HG03558 (cell line): ENCODE measurements around the gene CXorf38.
A peak's percentile ranks its signal among the peaks of the same experiment; 100 is the strongest.
"Not testable (repeated sequence)": the region's sequence is repeated elsewhere in the genome, so short reads cannot be mapped to it uniquely, and the experiment has no call there.

Experiments used
- ATAC-seq: cut with Tn5 transposase; IDR thresholded peaks from one replicate; pipeline ENCODE4 v1.9.1; 2021; ENCODE audit warnings: moderate number of reproducible peaks; ENCODE audit not compliant: unreplicated experiment; ENCODE audit errors: extremely low read depth

Gene CXorf38

GRCh38 chrX:40632199-40632598 lies 15.2 kb downstream of the CXorf38 start:
- no peak for ATAC-seq

DNA sequence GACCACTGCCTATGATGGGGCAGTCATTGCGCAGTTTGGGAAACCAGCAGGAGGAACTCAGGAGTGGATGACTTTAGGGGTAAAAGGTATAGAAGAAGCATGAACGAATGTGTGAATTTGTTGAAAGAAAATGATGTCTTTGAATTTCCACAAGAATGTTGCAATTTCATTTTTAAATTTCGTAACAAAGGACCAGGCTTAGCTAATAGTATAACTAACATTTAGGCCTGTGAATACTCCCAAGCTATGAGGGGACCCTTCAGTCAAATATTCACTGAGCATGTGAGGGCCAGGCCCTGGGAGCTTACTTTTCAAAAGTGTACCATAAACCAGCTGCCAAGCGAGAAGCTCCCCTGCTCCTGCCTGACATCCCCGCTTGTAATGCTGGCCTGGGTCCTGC lies 18.9 kb downstream of the CXorf38 start:
- no peak for ATAC-seq

DNA sequence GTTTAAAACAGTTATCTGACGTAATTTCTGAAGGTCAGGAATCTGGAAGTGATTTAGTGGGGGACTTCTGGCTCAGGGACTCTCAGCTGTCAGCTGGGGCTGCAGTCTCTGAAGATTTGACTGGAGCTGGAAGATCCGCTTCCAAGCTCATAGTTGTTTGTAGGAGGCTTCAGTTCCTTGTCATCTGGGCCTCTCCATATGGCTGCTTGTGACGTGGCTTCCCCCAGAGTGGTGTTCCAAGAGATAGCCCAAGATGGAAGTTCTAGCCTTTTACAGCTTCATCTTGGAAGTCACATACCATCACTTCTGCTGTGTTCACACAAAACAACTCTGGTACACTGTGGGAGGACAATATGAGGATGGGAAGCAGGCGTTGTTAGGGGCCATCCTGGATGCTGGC lies 22.1 kb downstream of the CXorf38 start:
- no peak for ATAC-seq

DNA sequence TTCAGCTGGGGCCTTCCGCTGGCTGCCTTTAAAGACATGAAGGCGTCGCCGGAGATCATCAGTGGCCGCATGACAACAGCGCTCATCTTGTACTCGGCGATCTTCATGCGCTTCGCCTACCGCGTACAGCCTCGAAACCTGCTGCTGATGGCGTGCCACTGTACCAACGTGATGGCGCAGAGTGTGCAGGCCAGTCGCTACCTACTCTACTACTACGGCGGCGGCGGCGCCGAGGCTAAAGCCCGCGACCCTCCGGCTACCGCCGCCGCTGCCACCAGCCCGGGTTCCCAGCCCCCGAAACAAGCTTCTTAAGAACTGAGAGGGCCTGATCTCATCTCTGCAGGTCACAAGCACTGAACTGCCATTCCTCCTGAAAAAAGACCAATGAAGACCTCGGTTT lies 23.7 kb downstream of the CXorf38 start:
- ATAC-seq = no peak

- ATAC-seq = no peak
Observed at GRCh38 chrX:40623139-40623536, 24.2 kb downstream of the CXorf38 start, which contains the start of gene MPC1L. TSS of gene MPC1L (plus strand) at chrX:40623428. CDS start at chrX:40623566, 138 bp downstream.

DNA sequence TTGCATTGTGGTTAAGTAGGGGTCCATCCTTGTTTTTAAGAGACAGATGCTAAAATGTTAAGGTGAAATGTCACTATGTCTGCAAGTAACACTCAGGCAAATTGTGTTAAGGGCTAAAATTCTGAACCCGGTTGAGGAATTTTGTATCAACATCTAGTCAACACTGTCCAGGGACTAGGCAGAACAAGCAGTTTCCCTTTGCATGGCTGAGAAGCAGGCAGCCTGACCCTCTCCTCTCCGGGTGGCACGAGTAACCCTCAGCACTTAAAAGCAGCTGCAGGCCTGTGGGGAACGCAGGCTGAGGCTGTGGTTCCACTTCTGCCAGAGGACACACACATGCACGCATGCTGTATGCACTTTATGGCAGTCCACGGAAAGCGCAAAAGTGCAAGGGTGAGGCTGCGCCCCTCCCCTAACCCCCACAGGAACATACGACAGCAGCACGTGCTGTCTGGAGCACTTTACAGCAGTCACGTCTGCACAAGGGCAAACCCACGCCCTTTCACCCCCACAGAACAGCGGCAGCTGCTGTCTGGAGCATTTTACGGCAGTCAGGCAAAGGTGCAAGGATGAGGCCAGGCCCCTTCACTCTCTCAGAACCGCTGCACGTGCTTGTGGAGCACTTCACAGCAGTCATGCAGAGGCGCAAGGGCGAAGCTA lies 24.8 kb downstream of the CXorf38 start:
- no peak for ATAC-seq

DNA sequence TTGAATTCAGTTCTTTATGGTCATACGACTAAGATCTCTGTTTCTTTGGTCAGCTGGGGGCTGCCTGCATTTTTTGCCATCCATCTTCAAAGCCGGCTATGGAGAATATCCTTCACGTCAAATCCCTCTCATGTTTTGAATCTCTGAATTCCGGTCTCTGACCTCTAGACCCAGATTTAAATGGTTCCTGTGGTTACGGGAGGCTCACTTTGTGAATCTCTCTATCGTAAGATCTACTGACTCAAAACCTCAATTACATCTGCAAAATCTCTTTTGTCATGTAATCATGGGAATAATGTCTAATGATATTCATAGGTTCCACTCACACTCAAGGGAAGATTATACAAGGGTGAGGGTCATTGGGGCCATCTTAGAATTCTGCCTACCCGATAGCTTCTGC lies 29.8 kb downstream of the CXorf38 start:
- ATAC-seq = no peak

- no peak for ATAC-seq
Observed at GRCh38 chrX:40615976-40616375, 31.4 kb downstream of the CXorf38 start.

DNA sequence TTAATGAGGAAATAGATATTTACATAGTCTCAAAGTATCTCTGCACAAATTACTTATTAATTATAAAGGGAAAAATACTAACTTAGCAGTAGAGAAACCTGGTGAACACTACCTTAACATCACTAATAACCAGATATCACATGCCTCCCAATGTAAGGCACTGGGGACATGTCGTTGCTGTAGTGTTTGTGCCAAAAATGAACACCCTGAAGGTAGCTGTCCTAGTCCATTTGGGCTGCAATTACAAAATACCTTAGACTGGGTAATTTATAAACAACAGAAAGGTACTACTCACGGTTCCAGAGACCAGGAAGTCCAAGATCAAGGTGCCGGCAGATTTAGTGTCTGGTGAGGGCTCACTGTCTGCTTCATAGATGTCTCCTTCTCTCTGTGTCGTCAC lies 34.9 kb downstream of the CXorf38 start:
- no peak for ATAC-seq

GRCh38 chrX:40607381-40607780 lies 40.0 kb downstream of the CXorf38 start:
- ATAC-seq = no peak

- ATAC-seq = no peak
Observed at GRCh38 chrX:40603446-40603845, 43.9 kb downstream of the CXorf38 start.

DNA sequence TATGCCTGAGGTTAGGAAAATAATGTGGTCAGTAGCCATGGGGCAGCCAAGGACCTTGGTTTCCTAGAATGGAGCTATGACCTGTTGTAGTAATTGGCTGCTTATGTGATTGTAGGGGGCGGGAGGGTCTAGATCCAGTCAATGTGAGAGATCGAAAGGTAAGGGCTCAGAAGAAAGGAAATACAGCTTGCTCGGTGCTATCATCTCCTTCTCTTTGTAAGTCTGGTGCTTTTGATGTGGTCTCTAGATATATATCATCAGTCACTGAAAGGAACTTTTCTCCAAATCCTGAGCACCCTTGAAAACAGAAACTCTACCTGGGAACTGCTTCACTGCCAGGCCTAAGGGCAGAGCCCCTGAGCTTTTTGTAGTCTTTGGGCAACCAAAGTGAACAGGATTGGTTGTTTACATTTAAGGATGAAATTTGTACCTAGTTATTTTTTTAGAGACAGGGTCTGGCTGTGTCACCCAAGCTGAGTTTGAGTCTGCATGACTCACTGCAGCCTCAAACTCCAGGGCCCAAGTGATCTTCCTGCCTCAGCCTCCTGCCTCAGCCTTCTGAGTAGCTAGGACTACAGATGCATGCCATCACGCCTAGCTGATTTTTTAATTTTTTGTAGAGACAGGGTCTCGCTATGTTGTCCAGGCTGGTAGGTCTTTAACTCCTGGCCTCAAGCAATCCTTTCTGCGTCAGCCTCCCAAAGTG lies 57.6 kb downstream of the CXorf38 start:
- ATAC-seq = not testable (repeated sequence)

GRCh38 chrX:40587623-40588022 lies 59.7 kb downstream of the CXorf38 start:
- not testable (repeated sequence) for ATAC-seq

GRCh38 chrX:40582811-40583210 lies 64.5 kb downstream of the CXorf38 start:
- ATAC-seq = no peak

DNA sequence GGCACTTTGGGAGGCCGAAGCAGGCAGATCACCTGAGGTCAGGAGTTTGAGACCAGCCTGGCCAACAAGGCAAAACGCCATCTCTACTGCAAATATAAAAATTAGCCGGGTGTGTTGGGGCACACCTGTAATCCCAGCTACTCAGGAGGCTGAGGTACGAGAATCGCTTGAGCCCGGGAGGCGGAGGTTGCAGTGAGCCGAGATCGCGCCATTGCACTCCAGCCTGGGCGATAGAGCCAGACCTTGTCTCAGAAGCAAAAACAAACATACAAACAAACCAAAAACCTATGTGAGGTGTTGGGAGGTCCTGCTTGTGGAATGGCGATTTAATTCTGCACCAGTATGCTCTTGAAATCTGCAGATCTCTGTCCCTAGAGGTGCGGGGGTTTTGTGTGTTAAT lies 65.2 kb downstream of the CXorf38 start:
- ATAC-seq = not testable (repeated sequence)

GRCh38 chrX:40581336-40581920 lies 65.9 kb downstream of the CXorf38 start:
- ATAC-seq = no peak

DNA sequence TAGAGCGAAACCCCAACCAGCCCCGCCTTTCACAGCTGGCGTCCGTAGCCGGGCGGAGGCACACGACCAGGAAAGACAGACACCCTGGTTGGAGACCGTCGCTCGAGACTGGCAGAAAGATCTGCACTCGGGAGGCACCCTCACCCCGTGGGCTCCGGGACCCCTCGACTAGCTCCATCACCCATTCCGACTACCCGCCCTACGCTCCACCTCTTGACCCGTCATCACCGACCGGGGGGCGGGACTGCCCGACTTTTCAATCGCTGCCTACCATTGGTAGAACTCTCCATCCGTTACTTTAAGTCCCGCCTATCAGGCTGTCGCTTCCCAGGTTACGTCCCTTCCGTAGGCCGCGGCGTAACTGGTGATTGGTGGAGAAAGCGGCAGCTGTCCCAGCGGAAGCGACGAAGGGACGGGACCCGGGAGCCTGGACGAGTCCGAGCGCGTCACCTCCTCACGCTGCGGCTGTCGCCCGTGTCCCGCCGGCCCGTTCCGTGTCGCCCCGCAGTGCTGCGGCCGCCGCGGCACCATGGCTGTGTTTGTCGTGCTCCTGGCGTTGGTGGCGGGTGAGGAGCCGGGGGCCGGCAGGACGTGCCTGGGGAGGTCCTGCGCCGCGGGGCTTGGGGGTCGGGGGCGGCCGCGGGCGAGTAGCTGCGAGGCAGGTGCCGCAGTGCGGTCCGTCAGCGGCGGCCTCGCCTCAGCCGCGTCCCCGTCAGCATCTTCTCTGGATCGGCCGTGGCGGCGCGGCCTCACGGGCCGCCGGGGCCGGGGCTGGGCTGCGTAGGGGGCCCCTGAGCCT lies 66.6 kb downstream of the CXorf38 start, which contains the start of gene ATP6AP2:
Gene ATP6AP2, plus strand, starts transcription at position 434 of the 799 bp plus-strand sequence. Its CDS starts 96 bp downstream, at position 530.
- ATAC-seq = peak; percentile 83

GRCh38 chrX:40579900-40580536 lies 67.3 kb downstream of the CXorf38 start:
- no peak for ATAC-seq

- no peak for ATAC-seq
Observed at GRCh38 chrX:40579141-40579540, 68.2 kb downstream of the CXorf38 start.

DNA sequence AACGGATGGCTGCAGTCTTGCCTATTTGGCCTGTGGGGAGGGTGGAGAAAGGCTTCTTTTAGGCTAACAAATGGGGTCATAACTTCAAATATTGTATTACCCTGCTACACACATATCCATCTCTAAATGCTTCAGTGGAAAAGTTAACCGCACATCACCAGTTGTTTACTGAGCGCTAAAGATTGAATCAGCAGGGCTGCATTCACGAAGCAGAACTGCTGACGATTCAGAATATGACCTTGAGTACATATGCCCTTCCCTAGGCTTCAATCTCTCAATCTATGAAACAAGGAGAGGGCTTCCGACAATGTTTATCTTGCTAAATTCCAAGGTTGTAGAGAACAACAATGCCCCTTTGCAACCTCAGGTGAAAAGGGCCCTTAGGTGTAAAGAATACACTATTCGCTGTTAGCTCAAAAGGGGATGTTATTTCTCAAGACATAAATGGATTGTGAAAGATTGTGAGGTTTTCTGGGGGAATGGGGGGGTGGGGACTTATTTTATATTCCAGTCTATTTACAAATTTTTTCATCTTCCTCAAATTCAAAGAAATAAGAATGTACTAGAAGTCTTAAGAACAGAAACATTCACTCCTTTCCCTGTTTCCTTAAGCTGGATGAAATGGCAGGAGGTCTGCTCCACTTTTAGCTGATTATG lies 69.2 kb downstream of the CXorf38 start:
- no peak for ATAC-seq
